HK-2 (cell line): Measurements from ENCODE around the gene DPM3.
"Not testable (repeated sequence)": the region's sequence is repeated elsewhere in the genome, so short reads cannot be mapped to it uniquely, and the experiment has no call there.

Experiments used
- DNase-seq: peaks from one replicate; pipeline ENCODE4 v3.0.0-alpha.2; 2018; ENCODE audit not compliant: unreplicated experiment

The DPM3 gene

GRCh38 chr1:155158991-155159390 is 18.7 kb upstream of the DPM3 start:
- no peak for DNase-seq

GRCh38 chr1:155155996-155156643 is 15.8 kb upstream of the DPM3 start:
- DNase-seq: not testable (repeated sequence)

- no peak for DNase-seq
Observed at GRCh38 chr1:155145491-155145890, 5.2 kb upstream of the DPM3 start.

GRCh38 chr1:155141749-155142148 is 1.4 kb upstream of the DPM3 start:
- DNase-seq: no peak

- no peak for DNase-seq
Observed at GRCh38 chr1:155140630-155140953, 261 bp upstream of the DPM3 start.

GRCh38 chr1:155137154-155137949 is 3.0 kb downstream of the DPM3 start:
- no peak for DNase-seq

- DNase-seq: no peak
Observed at GRCh38 chr1:155136748-155137147, 3.6 kb downstream of the DPM3 start.

GRCh38 chr1:155135415-155136028 is 4.8 kb downstream of the DPM3 start, which contains the start of gene SLC50A1:
TSS of gene SLC50A1 (plus strand) at chr1:155135852. CDS start at chr1:155135912, 60 bp downstream.
- DNase-seq: peak; percentile 97

GRCh38 chr1:155134880-155135414 is 5.4 kb downstream of the DPM3 start:
- DNase-seq: peak; percentile 97

GRCh38 chr1:155134322-155134721 is 6.0 kb downstream of the DPM3 start:
- DNase-seq: no peak

GRCh38 chr1:155133799-155134281 is 6.5 kb downstream of the DPM3 start:
- no peak for DNase-seq

GRCh38 chr1:155131856-155132255 is 8.5 kb downstream of the DPM3 start:
- no peak for DNase-seq

GRCh38 chr1:155131285-155131684 is 9.0 kb downstream of the DPM3 start:
- no peak for DNase-seq

GRCh38 chr1:155130272-155131006 is 9.9 kb downstream of the DPM3 start:
- no peak for DNase-seq

- DNase-seq: no peak
Observed at GRCh38 chr1:155128755-155129473, 11.4 kb downstream of the DPM3 start.

- DNase-seq: no peak
Observed at GRCh38 chr1:155127967-155128754, 12.2 kb downstream of the DPM3 start.

- peak; percentile 58 for DNase-seq
Observed at GRCh38 chr1:155127105-155127966, 13.0 kb downstream of the DPM3 start, which contains the start of gene EFNA1. TSS of gene EFNA1 (plus strand) at chr1:155127876. CDS start at chr1:155127978, 102 bp downstream.

GRCh38 chr1:155126556-155127104 is 13.7 kb downstream of the DPM3 start:
- DNase-seq: peak; percentile 17
